Endodermal cell (in vitro differentiated cells): ENCODE data around the gene EIF3B. TPM values are rescaled to one million over a fixed set of nuclear protein-coding genes. Genes with fewer than 3 reads are reported as not detected.
A peak's percentile ranks its signal among the peaks of the same experiment; 100 is the strongest.

Experiments used
- DNase-seq: peaks from one replicate; pipeline ENCODE4 v3.0.0-alpha.2; 2017
- H3K27ac ChIP-seq: 2 replicates; pipeline ENCODE4 v1.5.1; 2013; ENCODE audit warnings: mild to moderate bottlenecking, low read depth, low read length, moderate library complexity
- H3K27me3 ChIP-seq: 2 replicates; pipeline ENCODE4 v1.6.1; 2013; ENCODE audit warnings: mild to moderate bottlenecking, low read length, moderate library complexity; ENCODE audit not compliant: insufficient read depth, control insufficient read depth, poor library complexity, severe bottlenecking
- H3K36me3 ChIP-seq: 2 replicates; pipeline ENCODE4 v1.7.0; 2013; ENCODE audit warnings: mild to moderate bottlenecking, low read length, moderate library complexity; ENCODE audit not compliant: control insufficient read depth, insufficient read depth
- H3K4me1 ChIP-seq: one replicate; pipeline ENCODE4 v1.7.0; 2013; ENCODE audit warnings: low read length; ENCODE audit not compliant: control insufficient read depth, insufficient read depth
- H3K4me3 ChIP-seq: 2 replicates; pipeline ENCODE4 v1.5.1; 2013; ENCODE audit warnings: mild to moderate bottlenecking, low read length, moderate library complexity
- H3K9ac ChIP-seq: 2 replicates; pipeline ENCODE4 v1.6.1; 2013; ENCODE audit warnings: mild to moderate bottlenecking, low read length, moderate library complexity; ENCODE audit not compliant: poor library complexity, severe bottlenecking; ENCODE audit errors: extremely low read depth
- H3K9me3 ChIP-seq: 2 replicates; pipeline ENCODE4 v1.6.1; 2013; ENCODE audit warnings: mild to moderate bottlenecking, low read length, moderate library complexity; ENCODE audit not compliant: control insufficient read depth
- H3K27ac Mint-ChIP-seq: 2 replicates; pipeline ENCODE4 v1.8.0; 2020; ENCODE audit warnings: mixed read lengths
- H3K27me3 Mint-ChIP-seq: 2 replicates; pipeline ENCODE4 v1.8.0; 2021; ENCODE audit warnings: mild to moderate bottlenecking, mixed read lengths; ENCODE audit not compliant: insufficient read depth
- H3K36me3 Mint-ChIP-seq: 2 replicates; pipeline ENCODE4 v1.8.0; 2020; ENCODE audit warnings: low read depth, mixed read lengths
- H3K4me1 Mint-ChIP-seq: 2 replicates; pipeline ENCODE4 v1.8.0; 2020; ENCODE audit warnings: mixed read lengths
- H3K4me3 Mint-ChIP-seq: 2 replicates; pipeline ENCODE4 v1.8.0; 2020; ENCODE audit warnings: mild to moderate bottlenecking, moderate library complexity, mixed read lengths
- H3K9me3 Mint-ChIP-seq: 2 replicates; pipeline ENCODE4 v1.8.0; 2020; ENCODE audit warnings: mild to moderate bottlenecking, mixed read lengths
- WGBS, 2 experiments: methylation state at CpG; one replicate each; pipeline versions ENCODE4 v1.1.5 to v1.1.7; 2013; ENCODE audit warnings: missing lambda C conversion rate in 2 of 2, mixed read lengths in 1 of 2; ENCODE audit not compliant: insufficient coverage in 1 of 2, insufficient read length in 1 of 2; 5-methylcytosine and 5-hydroxymethylcytosine counted together
- total RNA-seq, 2 donors: library from RNA; stranded (reverse); fragmentation: NEBNext Ultra II Directional in 1 of 2; extraction: Animal tissue kit (Norgen Biotek cat#: 25700) in 1 of 2; gene quantifications; 2 replicates in 1 of 2; 3 replicates in 1 of 2; pipeline ENCODE4 v1.2.1, GENCODE V29; 2021
- TF ChIP-seq, protein P1 (sequence below): fragments of 200-600 bp; sonication (generic); conservative IDR thresholded peaks from 2 replicates; pipeline ENCODE4 v1.5.0; 2021; ENCODE audit warnings: antibody characterized with exemption, mild to moderate bottlenecking

EIF3B gene
- total RNA-seq, 2 donors from 2014 or later: 172 to 220 TPM

DNA sequence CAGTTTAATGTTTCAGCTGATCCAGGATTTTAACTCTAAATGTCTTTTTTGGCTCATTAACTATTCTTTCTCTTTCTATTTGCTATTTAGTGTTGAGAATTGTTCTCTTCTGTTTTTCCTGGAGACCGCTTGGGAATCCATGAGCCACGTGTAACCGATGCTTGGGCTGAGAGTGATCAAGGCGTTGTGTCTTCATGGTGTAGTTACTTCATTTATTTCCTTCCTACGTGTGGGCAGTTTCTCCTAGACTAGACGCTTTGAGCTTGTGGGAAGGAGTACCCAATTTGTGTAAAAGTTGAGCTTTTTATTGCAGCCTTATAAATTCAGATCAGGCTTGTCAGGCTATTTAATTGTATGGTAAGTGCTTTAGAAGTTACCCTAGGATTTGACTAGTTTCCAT, 2.9 kb downstream of the EIF3B start:
- peaks cover 52% of the 10 kb centered on the region for H3K36me3 ChIP-seq
- no peak overlapping the region for H3K27ac ChIP-seq
- Mint-ChIP-seq H3K27ac (no peak overlapping the region), H3K4me3 (no peak overlapping the region), H3K36me3 (peaks cover 50% of the 10 kb centered on the region), H3K27me3 (no peaks in the 10 kb centered on the region), H3K4me1 (peaks cover 16% of the 10 kb centered on the region), H3K9me3 (no peaks in the 10 kb centered on the region)
- H3K9me3 ChIP-seq: no peaks in the 10 kb centered on the region
- no peak for DNase-seq
- H3K4me1 ChIP-seq: peaks cover 6% of the 10 kb centered on the region
- WGBS, 2 experiments: 96 to 100% methylated on average over 3 to 6 of the region's 6 CpGs
- H3K9ac ChIP-seq: no peak overlapping the region
- TF ChIP-seq, protein P1, sequence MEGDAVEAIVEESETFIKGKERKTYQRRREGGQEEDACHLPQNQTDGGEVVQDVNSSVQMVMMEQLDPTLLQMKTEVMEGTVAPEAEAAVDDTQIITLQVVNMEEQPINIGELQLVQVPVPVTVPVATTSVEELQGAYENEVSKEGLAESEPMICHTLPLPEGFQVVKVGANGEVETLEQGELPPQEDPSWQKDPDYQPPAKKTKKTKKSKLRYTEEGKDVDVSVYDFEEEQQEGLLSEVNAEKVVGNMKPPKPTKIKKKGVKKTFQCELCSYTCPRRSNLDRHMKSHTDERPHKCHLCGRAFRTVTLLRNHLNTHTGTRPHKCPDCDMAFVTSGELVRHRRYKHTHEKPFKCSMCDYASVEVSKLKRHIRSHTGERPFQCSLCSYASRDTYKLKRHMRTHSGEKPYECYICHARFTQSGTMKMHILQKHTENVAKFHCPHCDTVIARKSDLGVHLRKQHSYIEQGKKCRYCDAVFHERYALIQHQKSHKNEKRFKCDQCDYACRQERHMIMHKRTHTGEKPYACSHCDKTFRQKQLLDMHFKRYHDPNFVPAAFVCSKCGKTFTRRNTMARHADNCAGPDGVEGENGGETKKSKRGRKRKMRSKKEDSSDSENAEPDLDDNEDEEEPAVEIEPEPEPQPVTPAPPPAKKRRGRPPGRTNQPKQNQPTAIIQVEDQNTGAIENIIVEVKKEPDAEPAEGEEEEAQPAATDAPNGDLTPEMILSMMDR: no peak
- no peaks in the 10 kb centered on the region for H3K27me3 ChIP-seq
- peak overlapping the region; percentile 65 for H3K4me3 ChIP-seq

DNA sequence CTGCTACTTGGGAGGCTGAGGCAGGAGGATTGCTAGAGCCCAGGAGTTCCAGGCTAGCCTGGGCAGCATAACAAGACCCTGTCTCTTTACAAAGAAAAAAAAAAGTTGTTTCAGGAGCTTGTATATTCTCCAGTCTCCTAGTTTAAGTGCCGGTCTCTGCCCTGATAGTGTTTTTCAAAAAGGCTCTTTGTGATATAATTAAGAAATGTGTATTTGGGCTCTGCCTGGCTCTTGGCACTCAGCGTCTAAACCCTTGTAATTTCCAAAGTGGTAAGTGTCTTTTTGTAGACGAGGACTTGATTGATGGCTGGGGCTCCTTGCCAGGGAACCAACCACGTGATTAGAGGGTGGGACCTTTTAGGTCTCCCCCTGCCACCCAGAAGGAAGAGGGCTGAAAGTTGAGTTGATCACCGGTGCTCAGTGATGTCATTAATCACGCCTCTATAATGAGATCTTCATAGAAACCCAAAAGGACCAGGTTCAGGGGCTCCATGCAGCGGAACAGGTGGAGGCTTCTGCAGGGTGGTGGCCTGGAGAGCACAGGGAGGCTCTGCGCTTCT, 4.4 kb downstream of the EIF3B start:
- no peak for DNase-seq
- Mint-ChIP-seq H3K4me1 (peaks cover 16% of the 10 kb centered on the region), H3K27me3 (no peaks in the 10 kb centered on the region), H3K9me3 (no peaks in the 10 kb centered on the region), H3K36me3 (peaks cover 63% of the 10 kb centered on the region), H3K4me3 (no peak overlapping the region), H3K27ac (peak overlapping the region; percentile 57)
- TF ChIP-seq, protein P1: no peak
- Histone ChIP-seq H3K27ac (no peak overlapping the region), H3K36me3 (peaks cover 67% of the 10 kb centered on the region), H3K9me3 (no peaks in the 10 kb centered on the region), H3K9ac (no peak overlapping the region), H3K4me3 (peak overlapping the region; percentile 28), H3K4me1 (peaks cover 6% of the 10 kb centered on the region), H3K27me3 (no peaks in the 10 kb centered on the region)
- 94 to 96% methylated on average over 6 to 8 of the region's 8 CpGs for WGBS, 2 experiments

DNA sequence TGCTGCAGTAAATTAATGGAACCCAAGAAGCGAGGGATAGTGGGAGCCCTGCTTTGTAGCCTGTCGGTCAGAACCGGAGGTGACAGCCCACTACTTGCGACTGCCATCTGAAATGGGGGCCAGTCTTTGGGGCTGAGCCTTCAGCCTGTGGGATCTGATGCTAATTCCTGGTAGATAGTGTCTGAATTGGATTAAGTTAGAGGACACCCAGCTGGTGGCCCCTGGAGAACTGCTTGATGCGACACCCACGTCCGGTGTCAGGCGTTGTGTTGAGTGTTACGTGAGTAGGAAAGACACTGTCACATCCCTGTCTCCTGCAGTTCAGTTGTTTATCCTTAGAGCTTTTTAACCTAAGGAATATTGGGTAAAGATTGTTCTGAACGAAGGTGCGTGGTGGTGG, 5.0 kb downstream of the EIF3B start:
- Histone ChIP-seq H3K4me1 (peaks cover 6% of the 10 kb centered on the region), H3K27me3 (no peaks in the 10 kb centered on the region), H3K27ac (no peak overlapping the region), H3K9me3 (no peaks in the 10 kb centered on the region), H3K4me3 (peak overlapping the region; percentile 28), H3K9ac (no peak overlapping the region), H3K36me3 (peaks cover 73% of the 10 kb centered on the region)
- peaks cover 16% of the 10 kb centered on the region for H3K4me1 Mint-ChIP-seq
- H3K36me3 Mint-ChIP-seq: peaks cover 68% of the 10 kb centered on the region
- no peaks in the 10 kb centered on the region for H3K9me3 Mint-ChIP-seq
- TF ChIP-seq, protein P1: no peak
- no peak overlapping the region for H3K4me3 Mint-ChIP-seq
- WGBS, 2 experiments: 93 to 95% methylated on average over 7 to 11 of the region's 11 CpGs
- H3K27me3 Mint-ChIP-seq: no peaks in the 10 kb centered on the region
- peak overlapping the region; percentile 78 for H3K27ac Mint-ChIP-seq
- DNase-seq: no peak
